HCT116 (cell line): ENCODE measurements around the gene PCP2. TPM values are rescaled to one million over a fixed set of nuclear protein-coding genes. Genes with fewer than 3 reads are reported as not detected.

Experiments
- ATAC-seq: fragments of 200-7000 bp; cut with Tn5 transposase; 2 replicates; pipeline ENCODE4 v1.9.1; 2020; ENCODE audit warnings: mild to moderate bottlenecking, moderate library complexity
- BruUV-seq: library from RNA; stranded (reverse); fragments of 400-500 nt; replicated peaks from 2 replicates; lab custom pipeline; 2021; lab: Mats Ljungman, UMichigan
- CTCF ChIA-PET: fragments of 300-600 bp; sonication (Branson Sonifier 250); formaldehyde crosslinking; loops from one replicate; lab custom pipeline; 2021; ENCODE audit warnings: antibody characterized with exemption; lab: Charles Lee
- POLR2A ChIA-PET: fragments of 300-600, 350-600 bp; sonication (Branson Sonifier 250); formaldehyde crosslinking; loops from one replicate; lab custom pipeline; 2021; ENCODE audit warnings: antibody characterized with exemption; lab: Charles Lee
- RAD21 ChIA-PET, 2 experiments: fragments of 300-600 bp; sonication (Branson Sonifier 250); formaldehyde crosslinking; loops; one replicate each; lab custom pipeline; 2023; ENCODE audit warnings: low total read pairs in 2 of 2; ENCODE audit not compliant: uncharacterized antibody in 2 of 2, unreplicated experiment in 2 of 2, low non-redundant PET in 1 of 2; lab: Charles Lee
- DNase-seq: peaks from one replicate; pipeline ENCODE4 v3.0.0-alpha.2; 2010; ENCODE audit warnings: low read depth, low spot score
- H2AFZ ChIP-seq: fragments of 200-600 bp; shearing (Covaris generic), sonication (generic); 2 replicates; pipeline ENCODE4 v1.6.1; 2017; ENCODE audit warnings: low read depth, mixed run types, mixed read lengths, antibody characterized with exemption, low read length; ENCODE audit not compliant: poor library complexity, severe bottlenecking
- H3K27ac ChIP-seq: 2 replicates; pipeline ENCODE4 v1.5.1; 2012; ENCODE audit warnings: low read depth, low read length
- H3K27me3 ChIP-seq: fragments of 200-600 bp; sonication (generic); 2 replicates; pipeline ENCODE4 v1.6.1; 2016; ENCODE audit warnings: mixed run types, low read length, mixed read lengths; ENCODE audit not compliant: insufficient read depth
- H3K36me3 ChIP-seq, 2 experiments: fragments of 200-500 bp in 1 of 2; fragments of 200-600 bp in 1 of 2; sonication (Bioruptor generic) in 1 of 2; sonication (generic) in 1 of 2; 2 replicates each; pipeline versions ENCODE4 v1.5.1 to v1.6.1; 2014 to 2016; ENCODE audit warnings: low read length in 2 of 2, inconsistent platforms in 1 of 2, mixed read lengths in 1 of 2, mixed run types in 1 of 2; ENCODE audit not compliant: insufficient read depth in 2 of 2, control insufficient read depth in 1 of 2
- H3K4me1 ChIP-seq, 2 experiments: fragments of 200-600 bp in 1 of 2; sonication (generic) in 1 of 2; 2 replicates each; pipeline versions ENCODE4 v1.5.1 to v1.6.1; 2012 to 2017; ENCODE audit warnings: low read length in 2 of 2, inconsistent platforms in 1 of 2, mild to moderate bottlenecking in 1 of 2, mixed read lengths in 1 of 2, mixed run types in 1 of 2, moderate library complexity in 1 of 2; ENCODE audit not compliant: insufficient read depth in 2 of 2, control insufficient read depth in 1 of 2
- H3K4me2 ChIP-seq: fragments of 200-600 bp; sonication (generic); 2 replicates; pipeline ENCODE4 v1.6.1; 2017; ENCODE audit warnings: mixed run types, low read length, mixed read lengths
- H3K4me3 ChIP-seq, 2 experiments: fragments of 200-600 bp in 1 of 2; sonication (generic) in 1 of 2; replicated peaks in 1 of 2; 2 replicates each; pipeline ENCODE4 v1.5.1; 2011 to 2016; ENCODE audit warnings: low read length in 2 of 2, control low read depth in 1 of 2, low read depth in 1 of 2, mild to moderate bottlenecking in 1 of 2, mixed read lengths in 1 of 2, mixed run types in 1 of 2
- H3K79me2 ChIP-seq: fragments of 200-600 bp; sonication (generic); 2 replicates; pipeline ENCODE4 v1.6.1; 2017; ENCODE audit warnings: mild to moderate bottlenecking, mixed run types, low read length, moderate library complexity, mixed read lengths; ENCODE audit not compliant: insufficient read depth
- H3K9ac ChIP-seq: fragments of 200-600 bp; sonication (generic); 2 replicates; pipeline ENCODE4 v1.6.1; 2016; ENCODE audit warnings: low read length, mixed read lengths
- H3K9me2 ChIP-seq: fragments of 200-600 bp; sonication (generic), shearing (Covaris generic); 2 replicates; pipeline ENCODE4 v1.6.1; 2017; ENCODE audit warnings: mixed run types, mild to moderate bottlenecking, moderate library complexity; ENCODE audit not compliant: insufficient read depth
- H3K9me3 ChIP-seq, 2 experiments: fragments of 200-500 bp in 1 of 2; fragments of 200-600 bp in 1 of 2; sonication (Bioruptor generic) in 1 of 2; sonication (generic) in 1 of 2; 2 replicates each; pipeline ENCODE4 v1.6.1; 2014 to 2017; ENCODE audit warnings: low read length in 2 of 2, mixed read lengths in 2 of 2, inconsistent platforms in 1 of 2, low read depth in 1 of 2, mild to moderate bottlenecking in 1 of 2, mixed run types in 1 of 2, moderate library complexity in 1 of 2; ENCODE audit not compliant: control insufficient read depth in 1 of 2, insufficient read depth in 1 of 2
- H4K20me1 ChIP-seq: fragments of 200-600 bp; sonication (generic), shearing (Covaris generic); 2 replicates; pipeline ENCODE4 v1.6.1; 2017; ENCODE audit warnings: mixed run types, mild to moderate bottlenecking, moderate library complexity; ENCODE audit not compliant: insufficient read depth
- EGR1 ChIP-seq: IDR thresholded peaks from 2 replicates; pipeline ENCODE4 v1.6.1; 2012; ENCODE audit warnings: low read depth
- YY1 ChIP-seq: IDR thresholded peaks from 2 replicates; pipeline ENCODE4 v1.6.1; 2011; ENCODE audit warnings: low read length, low read depth, moderate library complexity, mild to moderate bottlenecking; ENCODE audit not compliant: insufficient replicate concordance; ENCODE audit errors: extremely low read depth
- ZFX ChIP-seq: fragments of 450-650 bp; IDR thresholded peaks from 2 replicates; pipeline ENCODE4 v1.6.1; 2017
- ZNF274 ChIP-seq: fragments of 200-500 bp; sonication (Bioruptor generic); IDR thresholded peaks from 2 replicates; pipeline ENCODE4 v1.6.1; 2014; ENCODE audit warnings: mild to moderate bottlenecking, low read depth, low read length, inconsistent platforms
- intact Hi-C: fragments of 100-400 bp; cut with micrococcal nuclease; formaldehyde crosslinking; loops from 2 replicates; pipeline ENCODE4 v1.10.0; 2022
- total RNA-seq: library from RNA; stranded (reverse); gene quantifications from one replicate; pipeline ENCODE4 v1.2.1, GENCODE V29; 2021; ENCODE audit not compliant: unreplicated experiment
- TF ChIP-seq, protein P1 (sequence below): IDR thresholded peaks from 2 replicates; pipeline ENCODE4 v1.6.1; 2012; ENCODE audit warnings: low read depth
- TF ChIP-seq, protein P2 (sequence below): IDR thresholded peaks from 2 replicates; pipeline ENCODE4 v1.6.1; 2012

The PCP2 gene
- total RNA-seq, 1 experiment from 2014 or later = 0.32 TPM

DNA sequence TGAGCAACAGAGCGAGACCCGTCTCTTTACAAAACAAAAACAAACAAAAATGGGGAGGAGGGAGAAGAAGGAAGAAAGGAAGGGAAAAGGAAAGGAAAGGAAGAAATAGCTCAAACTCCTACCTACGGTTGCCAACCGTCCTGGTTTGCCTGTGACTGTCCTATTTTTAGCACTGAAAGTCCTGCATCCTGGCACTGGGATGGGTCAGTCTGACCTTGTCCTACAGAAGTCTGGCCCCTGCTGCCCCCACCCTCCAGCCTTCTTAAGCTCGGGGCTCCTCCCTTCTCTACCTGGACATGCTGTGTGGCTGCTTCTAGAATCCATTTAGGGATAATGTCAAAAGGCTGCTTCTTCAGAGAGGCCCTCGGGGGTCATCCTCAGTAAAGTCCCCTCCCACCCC, 2.2 kb upstream of the PCP2 start:
- H3K79me2 ChIP-seq = peaks cover 32% of the 10 kb centered on the region
- ATAC-seq = no peak
- intact Hi-C loops = no loop called here
- POLR2A ChIA-PET = no interaction called here
- TF ChIP-seq, protein P1, sequence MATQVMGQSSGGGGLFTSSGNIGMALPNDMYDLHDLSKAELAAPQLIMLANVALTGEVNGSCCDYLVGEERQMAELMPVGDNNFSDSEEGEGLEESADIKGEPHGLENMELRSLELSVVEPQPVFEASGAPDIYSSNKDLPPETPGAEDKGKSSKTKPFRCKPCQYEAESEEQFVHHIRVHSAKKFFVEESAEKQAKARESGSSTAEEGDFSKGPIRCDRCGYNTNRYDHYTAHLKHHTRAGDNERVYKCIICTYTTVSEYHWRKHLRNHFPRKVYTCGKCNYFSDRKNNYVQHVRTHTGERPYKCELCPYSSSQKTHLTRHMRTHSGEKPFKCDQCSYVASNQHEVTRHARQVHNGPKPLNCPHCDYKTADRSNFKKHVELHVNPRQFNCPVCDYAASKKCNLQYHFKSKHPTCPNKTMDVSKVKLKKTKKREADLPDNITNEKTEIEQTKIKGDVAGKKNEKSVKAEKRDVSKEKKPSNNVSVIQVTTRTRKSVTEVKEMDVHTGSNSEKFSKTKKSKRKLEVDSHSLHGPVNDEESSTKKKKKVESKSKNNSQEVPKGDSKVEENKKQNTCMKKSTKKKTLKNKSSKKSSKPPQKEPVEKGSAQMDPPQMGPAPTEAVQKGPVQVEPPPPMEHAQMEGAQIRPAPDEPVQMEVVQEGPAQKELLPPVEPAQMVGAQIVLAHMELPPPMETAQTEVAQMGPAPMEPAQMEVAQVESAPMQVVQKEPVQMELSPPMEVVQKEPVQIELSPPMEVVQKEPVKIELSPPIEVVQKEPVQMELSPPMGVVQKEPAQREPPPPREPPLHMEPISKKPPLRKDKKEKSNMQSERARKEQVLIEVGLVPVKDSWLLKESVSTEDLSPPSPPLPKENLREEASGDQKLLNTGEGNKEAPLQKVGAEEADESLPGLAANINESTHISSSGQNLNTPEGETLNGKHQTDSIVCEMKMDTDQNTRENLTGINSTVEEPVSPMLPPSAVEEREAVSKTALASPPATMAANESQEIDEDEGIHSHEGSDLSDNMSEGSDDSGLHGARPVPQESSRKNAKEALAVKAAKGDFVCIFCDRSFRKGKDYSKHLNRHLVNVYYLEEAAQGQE = no peak
- TF ChIP-seq ZFX (no peak), EGR1 (no peak), YY1 (no peak), ZNF274 (no peak)
- TF ChIP-seq, protein P2, sequence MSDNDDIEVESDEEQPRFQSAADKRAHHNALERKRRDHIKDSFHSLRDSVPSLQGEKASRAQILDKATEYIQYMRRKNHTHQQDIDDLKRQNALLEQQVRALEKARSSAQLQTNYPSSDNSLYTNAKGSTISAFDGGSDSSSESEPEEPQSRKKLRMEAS = no peak
- TF ChIP-seq, all 23 proteins: peak for 0
- no peak overlapping the region for H3K27ac ChIP-seq
- H2AFZ ChIP-seq = no peak overlapping the region
- H3K4me1 ChIP-seq = peaks cover 9 to 18% of the 10 kb centered on the region in 2 experiments; a peak in 3 of 4 replicates
- no peak overlapping the region for H3K4me3 ChIP-seq
- DNase-seq = no peak
- ChIA-PET CTCF (interaction anchor here (1.3 kb wide), 1 partner anchor 67 kb away, joined by 7 read pairs; no protein-coding TSS in a partner anchor), RAD21 (no interaction called here)
- no peak overlapping the region for H3K9ac ChIP-seq
- no peak overlapping the region for H3K4me2 ChIP-seq
- H4K20me1 ChIP-seq = no peaks in the 10 kb centered on the region
- no peaks in the 10 kb centered on the region for H3K36me3 ChIP-seq
- H3K9me3 ChIP-seq = peaks cover 0 to 4% of the 10 kb centered on the region in 2 experiments; a peak in 1 of 4 replicates
- no peaks in the 10 kb centered on the region for H3K9me2 ChIP-seq
- no TSS peak for BruUV-seq
- H3K27me3 ChIP-seq = no peaks in the 10 kb centered on the region
